ENCODE measurements around the gene NCK2. TPM values are rescaled to one million over a fixed set of nuclear protein-coding genes. Genes with fewer than 3 reads are reported as not detected.

Gene NCK2
- total and polyA plus RNA-seq, 4 donors, result 28.8 to 44.6 (median 40.9) TPM

DNA sequence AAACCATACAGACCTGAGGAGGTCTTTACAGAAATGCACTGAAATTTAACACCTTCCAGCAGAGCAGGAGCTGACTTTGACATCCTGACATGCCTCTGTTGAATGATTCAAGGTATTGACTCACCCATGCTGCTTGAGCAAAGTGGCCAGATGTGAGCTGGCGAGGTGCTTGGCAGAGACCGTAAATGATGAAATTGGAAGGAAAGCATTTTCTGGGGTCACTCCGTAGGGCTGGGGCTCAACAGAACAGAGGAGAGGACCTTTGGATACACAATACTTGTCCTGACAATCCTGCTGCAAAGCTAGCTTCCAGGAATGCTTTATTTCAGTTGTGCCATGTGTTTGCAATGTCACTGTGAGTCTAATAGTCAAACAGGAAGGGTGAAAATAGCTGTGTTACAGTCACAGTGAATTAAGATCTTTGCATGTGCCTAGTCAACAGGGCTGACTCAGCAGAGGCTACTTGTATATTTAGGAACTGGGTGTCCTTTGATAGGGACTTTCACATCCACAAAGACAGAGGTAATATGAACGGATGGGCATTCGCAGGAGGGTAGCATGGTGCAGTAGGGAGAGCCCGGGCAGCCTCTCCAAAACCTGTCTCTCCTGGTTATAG lies 31.6 kb upstream of the NCK2 start:
- intact Hi-C loops (cut with DNase I), result no loop called here
- peaks cover 0 to 2% of the 10 kb centered on the region in 2 donors for H3K36me3 ChIP-seq (ENCODE audit: control insufficient read depth in 1 of 2, insufficient read depth in 2 of 2, low read length in 1 of 2)
- ATAC-seq (ENCODE audit: low FRiP score) (no peak), DNase-seq (no peak)
- H3K4me3 ChIP-seq (ENCODE audit: low read length in 2 of 2), result no peak overlapping the region
- no peaks in the 10 kb centered on the region for H3K27me3 ChIP-seq (ENCODE audit: control insufficient read depth in 1 of 2, insufficient read depth in 2 of 2, low read length in 1 of 2)
- 86 to 91% methylated on average over 6 of the region's 6 CpGs for WGBS, 2 donors
- H3K4me1 ChIP-seq (ENCODE audit: control insufficient read depth in 1 of 2, insufficient read depth in 2 of 2, low read length in 2 of 2), result no peaks in the 10 kb centered on the region
- no peaks in the 10 kb centered on the region for H3K9me3 ChIP-seq (ENCODE audit: control insufficient read depth, low read length)
- no peak overlapping the region for H3K27ac ChIP-seq (ENCODE audit: low read depth in 1 of 2, low read length in 2 of 2)

DNA sequence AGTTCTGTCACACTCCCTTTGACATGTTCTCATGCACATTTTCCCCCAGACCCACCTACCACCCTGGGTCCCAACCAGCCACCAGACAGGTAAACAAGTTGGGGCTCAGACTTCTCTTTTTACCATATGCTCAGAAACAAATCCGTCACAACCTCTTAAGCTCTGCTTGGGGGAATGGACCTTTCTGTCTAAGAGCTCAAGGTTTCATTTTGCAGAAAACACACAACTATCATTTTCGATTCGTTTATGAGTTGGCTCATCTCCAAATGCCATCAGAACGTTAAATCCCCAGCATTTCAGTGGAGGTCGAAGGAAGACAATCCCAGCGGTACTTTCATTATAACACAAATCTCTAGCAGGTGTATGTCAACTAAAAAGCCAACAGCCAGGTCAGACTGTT lies 30.6 kb upstream of the NCK2 start:
- no peaks in the 10 kb centered on the region for H3K9me3 ChIP-seq (ENCODE audit: control insufficient read depth, low read length)
- H3K27me3 ChIP-seq (ENCODE audit: control insufficient read depth in 1 of 2, insufficient read depth in 2 of 2, low read length in 1 of 2), result no peaks in the 10 kb centered on the region
- intact Hi-C loops (cut with DNase I), result no loop called here
- 84 to 85% methylated on average over 6 of the region's 6 CpGs for WGBS, 2 donors
- no peaks in the 10 kb centered on the region for H3K4me1 ChIP-seq (ENCODE audit: control insufficient read depth in 1 of 2, insufficient read depth in 2 of 2, low read length in 2 of 2)
- H3K27ac ChIP-seq (ENCODE audit: low read depth in 1 of 2, low read length in 2 of 2), result no peak overlapping the region
- no peak overlapping the region for H3K4me3 ChIP-seq (ENCODE audit: low read length in 2 of 2)
- peaks cover 0 to 2% of the 10 kb centered on the region in 2 donors for H3K36me3 ChIP-seq (ENCODE audit: control insufficient read depth in 1 of 2, insufficient read depth in 2 of 2, low read length in 1 of 2)
- no peak for ATAC-seq (ENCODE audit: low FRiP score)
- no peak for DNase-seq

DNA sequence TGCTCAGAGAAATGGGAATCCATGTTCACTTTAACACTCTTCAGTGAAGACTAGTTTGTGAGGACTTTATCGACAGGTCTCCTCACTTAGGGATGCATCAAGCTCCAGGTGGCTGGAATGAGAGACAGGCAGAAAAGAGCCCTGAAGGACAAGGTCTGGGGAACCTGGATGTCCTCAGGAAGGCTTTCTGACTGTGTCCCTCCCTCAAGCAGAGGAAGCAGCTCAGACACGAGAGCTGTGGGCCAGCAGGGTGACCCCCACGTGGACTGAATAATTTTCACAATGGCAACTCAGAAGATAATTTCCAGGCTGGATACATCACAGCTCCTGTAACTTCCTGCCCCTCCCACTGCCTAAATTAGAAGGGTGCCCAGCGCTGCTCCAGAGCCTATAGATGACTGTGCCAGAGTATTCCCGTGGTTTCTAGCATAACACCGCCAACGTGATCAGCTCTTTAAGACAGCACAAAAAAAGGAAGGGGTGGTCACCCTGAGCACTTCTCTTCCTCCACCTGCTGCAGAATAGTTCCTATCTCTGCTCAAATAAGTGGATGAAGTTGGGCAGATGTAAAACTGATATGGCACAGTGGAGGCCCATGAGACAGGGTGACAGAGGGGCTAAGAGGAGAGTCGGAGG lies 25.7 kb upstream of the NCK2 start:
- intact Hi-C loops (cut with DNase I), result no loop called here
- ATAC-seq (ENCODE audit: low FRiP score), result no peak
- H3K4me1 ChIP-seq (ENCODE audit: control insufficient read depth in 1 of 2, insufficient read depth in 2 of 2, low read length in 2 of 2), result no peaks in the 10 kb centered on the region

DNA sequence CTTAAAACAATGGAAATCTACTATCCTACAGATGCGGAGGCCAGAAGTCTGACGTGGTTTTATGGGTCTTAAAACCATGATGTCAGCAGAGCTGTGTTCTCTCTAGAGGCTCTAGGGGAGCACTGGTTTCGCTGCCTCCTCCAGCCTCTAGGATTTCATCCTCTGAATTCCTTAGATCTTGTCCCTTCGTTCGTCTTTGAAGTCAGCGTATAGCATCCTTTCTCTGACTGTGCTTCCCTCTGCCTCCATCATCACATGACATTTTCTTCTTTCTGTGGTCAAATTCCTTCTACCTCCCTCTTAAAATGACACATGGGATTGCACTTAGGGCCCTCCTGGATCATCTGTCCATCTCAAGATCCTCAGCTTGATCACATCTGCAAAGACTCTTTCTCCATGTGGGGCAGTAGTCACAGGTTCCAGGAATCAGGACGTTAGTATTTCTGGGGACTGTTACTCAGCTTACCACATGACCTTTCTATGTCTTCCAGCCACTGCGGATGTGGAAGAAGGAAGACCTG lies 22.7 kb upstream of the NCK2 start:
- Histone ChIP-seq H3K4me1 (ENCODE audit: control insufficient read depth in 1 of 2, insufficient read depth in 2 of 2, low read length in 2 of 2) (no peaks in the 10 kb centered on the region), H3K4me3 (ENCODE audit: low read length in 2 of 2) (no peak overlapping the region), H3K27me3 (ENCODE audit: control insufficient read depth in 1 of 2, insufficient read depth in 2 of 2, low read length in 1 of 2) (no peaks in the 10 kb centered on the region), H3K9me3 (ENCODE audit: control insufficient read depth, low read length) (no peaks in the 10 kb centered on the region), H3K36me3 (ENCODE audit: control insufficient read depth in 1 of 2, insufficient read depth in 2 of 2, low read length in 1 of 2) (no peaks in the 10 kb centered on the region), H3K27ac (ENCODE audit: low read depth in 1 of 2, low read length in 2 of 2) (no peak overlapping the region)
- no peak for ATAC-seq (ENCODE audit: low FRiP score)
- intact Hi-C loops (cut with DNase I), result no loop called here
- DNase-seq, result no peak
- 85 to 87% methylated on average over 8 of the region's 8 CpGs for WGBS, 2 donors

More for the DNA sequence above, 25.7 kb upstream of the NCK2 start:
- WGBS, 2 donors, result 72 to 75% methylated on average over 8 of the region's 8 CpGs
- Histone ChIP-seq H3K4me3 (ENCODE audit: low read length in 2 of 2) (no peak overlapping the region), H3K27ac (ENCODE audit: low read depth in 1 of 2, low read length in 2 of 2) (no peak overlapping the region), H3K9me3 (ENCODE audit: control insufficient read depth, low read length) (no peaks in the 10 kb centered on the region), H3K27me3 (ENCODE audit: control insufficient read depth in 1 of 2, insufficient read depth in 2 of 2, low read length in 1 of 2) (no peaks in the 10 kb centered on the region), H3K36me3 (ENCODE audit: control insufficient read depth in 1 of 2, insufficient read depth in 2 of 2, low read length in 1 of 2) (peaks cover 0 to 2% of the 10 kb centered on the region in 2 donors)
- DNase-seq, result no peak

- ATAC-seq (ENCODE audit: low FRiP score), result no peak
- intact Hi-C loops (cut with DNase I), result no loop called here
These were observed 21.9 kb upstream of the NCK2 start for GRCh38 chr2:105722726-105723297.

GRCh38 chr2:105723431-105723830 lies 21.3 kb upstream of the NCK2 start:
- WGBS, 2 donors, result 57 to 85% methylated on average over 3 of the region's 3 CpGs
- Histone ChIP-seq H3K4me3 (ENCODE audit: low read length in 2 of 2) (no peak overlapping the region), H3K36me3 (ENCODE audit: control insufficient read depth in 1 of 2, insufficient read depth in 2 of 2, low read length in 1 of 2) (no peaks in the 10 kb centered on the region), H3K4me1 (ENCODE audit: control insufficient read depth in 1 of 2, insufficient read depth in 2 of 2, low read length in 2 of 2) (no peaks in the 10 kb centered on the region), H3K27ac (ENCODE audit: low read depth in 1 of 2, low read length in 2 of 2) (no peak overlapping the region), H3K9me3 (ENCODE audit: control insufficient read depth, low read length) (no peaks in the 10 kb centered on the region), H3K27me3 (ENCODE audit: control insufficient read depth in 1 of 2, insufficient read depth in 2 of 2, low read length in 1 of 2) (no peaks in the 10 kb centered on the region)
- intact Hi-C loops (cut with DNase I), result no loop called here
- no peak for ATAC-seq (ENCODE audit: low FRiP score)
- no peak for DNase-seq

More at GRCh38 chr2:105722726-105723297, 21.9 kb upstream of the NCK2 start:
- Histone ChIP-seq H3K4me1 (ENCODE audit: control insufficient read depth in 1 of 2, insufficient read depth in 2 of 2, low read length in 2 of 2) (no peaks in the 10 kb centered on the region), H3K27ac (ENCODE audit: low read depth in 1 of 2, low read length in 2 of 2) (no peak overlapping the region), H3K4me3 (ENCODE audit: low read length in 2 of 2) (no peak overlapping the region), H3K27me3 (ENCODE audit: control insufficient read depth in 1 of 2, insufficient read depth in 2 of 2, low read length in 1 of 2) (no peaks in the 10 kb centered on the region), H3K9me3 (ENCODE audit: control insufficient read depth, low read length) (no peaks in the 10 kb centered on the region), H3K36me3 (ENCODE audit: control insufficient read depth in 1 of 2, insufficient read depth in 2 of 2, low read length in 1 of 2) (no peaks in the 10 kb centered on the region)
- no peak for DNase-seq
- WGBS, 2 donors, result 93 to 96% methylated on average over 11 of the region's 11 CpGs

DNA sequence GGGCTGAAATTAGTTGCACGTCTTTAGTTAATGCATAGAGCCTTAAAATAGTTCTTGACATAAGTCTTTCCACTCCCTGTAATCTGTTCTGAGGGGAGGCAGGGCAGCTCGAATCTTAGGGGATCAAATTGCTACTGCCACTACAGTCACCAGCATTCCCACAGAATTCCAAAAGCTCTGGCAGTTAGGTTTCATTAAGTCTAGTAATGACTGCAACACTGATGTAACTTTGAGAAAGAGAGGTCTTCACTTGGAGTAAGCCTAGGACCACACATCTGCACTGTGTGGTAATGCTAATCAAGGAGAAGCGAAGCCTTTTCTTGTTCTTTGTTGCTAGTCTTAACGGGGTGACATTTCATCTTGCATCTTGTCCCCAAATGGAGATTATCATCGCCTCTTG lies 19.3 kb upstream of the NCK2 start:
- H3K4me1 ChIP-seq (ENCODE audit: control insufficient read depth in 1 of 2, insufficient read depth in 2 of 2, low read length in 2 of 2), result no peaks in the 10 kb centered on the region
- H3K4me3 ChIP-seq (ENCODE audit: low read length in 2 of 2), result no peak overlapping the region
- no peak overlapping the region for H3K27ac ChIP-seq (ENCODE audit: low read depth in 1 of 2, low read length in 2 of 2)
- H3K36me3 ChIP-seq (ENCODE audit: control insufficient read depth in 1 of 2, insufficient read depth in 2 of 2, low read length in 1 of 2), result no peaks in the 10 kb centered on the region
- WGBS, 2 donors, result 63 to 64% methylated on average over 5 of the region's 5 CpGs
- ATAC-seq (ENCODE audit: low FRiP score), result no peak
- DNase-seq, result no peak
- no peaks in the 10 kb centered on the region for H3K9me3 ChIP-seq (ENCODE audit: control insufficient read depth, low read length)
- intact Hi-C loops (cut with DNase I), result no loop called here
- H3K27me3 ChIP-seq (ENCODE audit: control insufficient read depth in 1 of 2, insufficient read depth in 2 of 2, low read length in 1 of 2), result no peaks in the 10 kb centered on the region

GRCh38 chr2:105730170-105730569 lies 14.5 kb upstream of the NCK2 start:
- H3K9me3 ChIP-seq (ENCODE audit: control insufficient read depth, low read length), result no peaks in the 10 kb centered on the region
- DNase-seq, result no peak
- ATAC-seq (ENCODE audit: low FRiP score), result no peak
- intact Hi-C loops (cut with DNase I), result no loop called here
- no peak overlapping the region for H3K27ac ChIP-seq (ENCODE audit: low read depth in 1 of 2, low read length in 2 of 2)
- WGBS, 2 donors, result 83 to 86% methylated on average over 1 of the region's 1 CpG
- H3K36me3 ChIP-seq (ENCODE audit: control insufficient read depth in 1 of 2, insufficient read depth in 2 of 2, low read length in 1 of 2), result no peaks in the 10 kb centered on the region
- no peaks in the 10 kb centered on the region for H3K4me1 ChIP-seq (ENCODE audit: control insufficient read depth in 1 of 2, insufficient read depth in 2 of 2, low read length in 2 of 2)
- no peak overlapping the region for H3K4me3 ChIP-seq (ENCODE audit: low read length in 2 of 2)
- no peaks in the 10 kb centered on the region for H3K27me3 ChIP-seq (ENCODE audit: control insufficient read depth in 1 of 2, insufficient read depth in 2 of 2, low read length in 1 of 2)

DNA sequence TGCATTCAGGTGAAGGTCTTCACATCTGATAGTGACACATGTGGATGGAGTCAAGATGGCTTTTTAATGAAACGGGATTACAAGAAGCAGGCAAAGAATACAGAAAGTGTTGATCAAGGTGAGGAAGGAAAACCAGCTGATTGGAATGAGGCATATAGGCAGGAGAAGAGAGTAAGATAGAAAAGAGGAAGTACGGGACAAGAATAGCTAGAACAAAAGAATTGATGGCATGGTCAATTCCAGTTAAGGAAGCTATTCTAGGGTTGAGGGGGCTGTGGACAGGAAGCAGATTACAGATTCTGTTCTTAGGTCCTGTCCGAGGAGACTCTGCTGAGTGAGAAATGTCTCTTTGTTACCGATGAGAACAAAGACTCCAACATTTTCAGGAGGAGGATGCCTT lies 13.2 kb upstream of the NCK2 start:
- no peaks in the 10 kb centered on the region for H3K4me1 ChIP-seq (ENCODE audit: control insufficient read depth in 1 of 2, insufficient read depth in 2 of 2, low read length in 2 of 2)
- no peak overlapping the region for H3K27ac ChIP-seq (ENCODE audit: low read depth in 1 of 2, low read length in 2 of 2)
- H3K27me3 ChIP-seq (ENCODE audit: control insufficient read depth in 1 of 2, insufficient read depth in 2 of 2, low read length in 1 of 2), result no peaks in the 10 kb centered on the region
- no peak overlapping the region for H3K4me3 ChIP-seq (ENCODE audit: low read length in 2 of 2)
- H3K36me3 ChIP-seq (ENCODE audit: control insufficient read depth in 1 of 2, insufficient read depth in 2 of 2, low read length in 1 of 2), result no peaks in the 10 kb centered on the region
- intact Hi-C loops (cut with DNase I), result no loop called here
- DNase-seq, result no peak
- ATAC-seq (ENCODE audit: low FRiP score), result no peak
- H3K9me3 ChIP-seq (ENCODE audit: control insufficient read depth, low read length), result no peaks in the 10 kb centered on the region
- 79 to 80% methylated on average over 4 of the region's 4 CpGs for WGBS, 2 donors
